Fibroblast of the conjunctiva (primary cell): ENCODE measurements around the gene PBX1.

ENCODE experiments used
- DNase-seq: peaks from one replicate; pipeline ENCODE4 v3.0.0-alpha.2; 2010; ENCODE audit warnings: low read depth

PBX1 gene

DNA sequence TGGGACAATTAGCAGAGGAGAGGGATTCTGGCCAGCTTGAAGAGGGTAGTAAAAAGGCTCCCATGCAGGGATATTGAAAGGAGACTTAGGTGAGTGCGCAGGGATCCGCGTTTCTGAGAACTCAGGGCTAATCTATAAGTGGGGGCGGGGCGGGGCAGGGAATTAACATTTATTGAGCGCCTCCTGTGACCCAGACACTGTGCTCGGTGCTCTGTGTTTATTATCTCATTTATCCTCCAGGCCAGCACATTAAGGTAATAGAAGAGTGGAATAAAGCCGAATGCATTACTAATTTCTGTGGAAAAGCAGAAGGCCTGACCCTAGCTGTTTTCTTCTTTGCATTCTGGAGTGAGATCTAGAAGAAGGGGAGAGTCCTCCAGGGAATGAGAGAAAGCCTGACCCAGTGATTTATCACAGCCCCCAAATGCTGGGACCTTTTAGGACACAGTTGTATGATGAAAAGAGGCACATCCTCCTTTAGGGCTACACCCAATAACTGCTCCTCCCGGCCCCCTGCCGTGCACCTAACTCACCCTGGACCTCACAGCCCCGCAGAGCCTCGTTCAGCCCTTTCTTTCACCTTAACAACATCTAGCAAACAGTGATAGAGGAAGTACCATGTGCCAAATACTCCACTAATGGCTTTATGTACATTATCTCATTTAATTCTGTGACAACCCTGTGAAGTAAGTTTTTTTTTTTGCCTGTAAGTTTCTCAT, 317.6 kb downstream of the PBX1 start:
- no peak for DNase-seq

DNA sequence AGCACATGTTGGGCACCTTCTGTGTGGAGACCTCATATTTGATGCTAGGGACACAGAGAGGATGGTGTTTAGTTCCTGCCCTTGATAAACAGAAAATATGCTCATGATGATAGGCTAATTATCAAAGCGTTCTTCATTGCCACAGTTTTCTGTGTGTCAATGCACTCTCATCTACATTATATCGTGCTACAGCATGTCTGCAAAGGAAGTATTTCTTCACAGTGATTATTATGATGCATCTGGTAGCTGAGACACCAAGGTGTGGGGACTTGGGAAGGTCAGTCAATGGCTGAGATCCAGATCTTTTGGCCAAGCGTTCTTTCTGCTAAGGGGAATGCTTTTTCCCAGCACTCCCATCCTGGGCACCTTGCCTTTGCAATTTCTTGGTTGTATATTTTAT, 321.2 kb downstream of the PBX1 start:
- DNase-seq, result no peak

GRCh38 chr1:164880644-164881043, 321.7 kb downstream of the PBX1 start:
- no peak for DNase-seq

GRCh38 chr1:164885311-164885710, 326.3 kb downstream of the PBX1 start:
- DNase-seq, result no peak

DNA sequence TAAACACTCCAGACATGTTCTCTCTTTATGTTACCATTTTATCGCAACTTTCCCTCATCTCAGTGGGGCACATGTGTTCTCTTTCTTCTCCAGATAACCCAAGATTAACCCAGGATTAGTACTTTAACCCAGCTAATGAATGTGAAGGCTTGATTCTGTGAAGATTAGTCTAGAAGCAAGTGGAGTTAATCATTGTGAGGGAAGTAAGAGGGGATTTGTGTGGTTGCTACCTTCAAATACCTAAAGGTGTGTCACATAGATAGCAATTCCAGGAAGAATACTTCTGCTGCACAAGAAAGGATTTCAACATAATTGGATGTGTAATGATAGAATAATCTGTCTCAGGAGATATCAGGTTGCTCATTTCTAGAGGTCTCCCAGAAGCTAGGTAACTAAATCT, 327.1 kb downstream of the PBX1 start:
- no peak for DNase-seq

DNA sequence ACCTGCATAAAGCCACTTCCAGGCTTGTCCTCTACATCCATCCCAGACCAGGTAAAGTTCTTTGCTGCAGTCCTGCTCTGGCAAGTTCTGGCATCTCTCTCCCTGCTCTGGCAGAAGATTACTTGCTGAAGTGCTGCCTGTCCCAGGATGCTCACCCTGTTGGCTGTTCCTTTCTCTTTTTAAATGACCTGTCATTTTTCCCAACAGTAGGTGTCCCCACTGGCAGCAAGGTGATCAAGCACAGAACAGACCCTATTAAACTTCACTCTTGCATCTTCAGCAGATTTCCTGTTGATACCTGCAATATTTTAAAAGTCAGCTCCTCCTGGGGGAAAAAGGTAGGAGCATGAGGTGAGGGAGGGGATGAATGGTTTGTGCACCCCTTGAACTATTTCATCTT, 332.6 kb downstream of the PBX1 start:
- DNase-seq, result no peak

- DNase-seq, result no peak
Observed at GRCh38 chr1:164895026-164895912, 336.3 kb downstream of the PBX1 start.

GRCh38 chr1:164901031-164901430, 342.0 kb downstream of the PBX1 start:
- DNase-seq, result no peak
